CD8-positive, alpha-beta memory T cell (primary cell): ENCODE measurements around the gene IL32. TPM values are rescaled to one million over a fixed set of nuclear protein-coding genes. Genes with fewer than 3 reads are reported as not detected.
"Not testable (repeated sequence)": the region's sequence is repeated elsewhere in the genome, so short reads cannot be mapped to it uniquely, and the experiment has no call there.

ENCODE experiments used
- CTCF ChIA-PET: fragments of 350-600 bp; sonication (Branson Sonifier 250); formaldehyde crosslinking; loops from one replicate; lab custom pipeline; 2021; ENCODE audit warnings: antibody characterized with exemption; lab: Charles Lee
- POLR2A ChIA-PET: fragments of 350-600 bp; sonication (Branson Sonifier 250); formaldehyde crosslinking; loops from one replicate; lab custom pipeline; 2021; ENCODE audit warnings: antibody characterized with exemption; lab: Charles Lee
- DNase-seq, 5 donors: peaks; one replicate each; pipeline versions ENCODE4 v3.0.0 to v3.0.0-alpha.2; 2020 to 2022; ENCODE audit warnings: mixed read lengths in 1 of 5
- H3K27ac ChIP-seq: one replicate; pipeline ENCODE4 v1.7.0; 2013; ENCODE audit warnings: low read depth, mild to moderate bottlenecking, low read length, moderate library complexity
- H3K27me3 ChIP-seq: 2 replicates; pipeline ENCODE4 v1.7.0; 2013; ENCODE audit warnings: low read length, mild to moderate bottlenecking; ENCODE audit not compliant: insufficient read depth, poor library complexity, severe bottlenecking
- H3K36me3 ChIP-seq: 2 replicates; pipeline ENCODE4 v1.7.0; 2013; ENCODE audit warnings: mild to moderate bottlenecking, low read length, moderate library complexity; ENCODE audit not compliant: insufficient read depth
- H3K4me1 ChIP-seq: 2 replicates; pipeline ENCODE4 v1.7.0; 2013; ENCODE audit warnings: mild to moderate bottlenecking, low read length, moderate library complexity; ENCODE audit not compliant: insufficient read depth
- H3K4me3 ChIP-seq: 2 replicates; pipeline ENCODE4 v1.7.0; 2013; ENCODE audit warnings: mild to moderate bottlenecking, low read length
- H3K9me3 ChIP-seq: 2 replicates; pipeline ENCODE4 v1.7.0; 2013; ENCODE audit warnings: mild to moderate bottlenecking, low read length
- H3K27ac Mint-ChIP-seq, 8 donors: one replicate each; pipeline ENCODE4 v1.8.0; 2020 to 2021; ENCODE audit warnings: mixed read lengths in 8 of 8, mild to moderate bottlenecking in 6 of 8, inconsistent platforms in 3 of 8, moderate library complexity in 3 of 8
- H3K27me3 Mint-ChIP-seq, 2 donors: one replicate each; pipeline ENCODE4 v1.8.0; 2020 to 2021; ENCODE audit warnings: mixed read lengths in 2 of 2, mild to moderate bottlenecking in 1 of 2, moderate library complexity in 1 of 2
- H3K36me3 Mint-ChIP-seq, 3 donors: one replicate each; pipeline ENCODE4 v1.8.0; 2020 to 2021; ENCODE audit warnings: mixed read lengths in 3 of 3, inconsistent platforms in 1 of 3, mild to moderate bottlenecking in 1 of 3
- H3K4me1 Mint-ChIP-seq, 3 donors: one replicate each; pipeline ENCODE4 v1.8.0; 2020 to 2021; ENCODE audit warnings: mixed read lengths in 3 of 3, inconsistent platforms in 1 of 3, mild to moderate bottlenecking in 1 of 3
- H3K4me3 Mint-ChIP-seq, 7 donors: one replicate each; pipeline ENCODE4 v1.8.0; 2020 to 2021; ENCODE audit warnings: mixed read lengths in 7 of 7, mild to moderate bottlenecking in 6 of 7, moderate library complexity in 4 of 7, inconsistent platforms in 2 of 7
- H3K9me3 Mint-ChIP-seq, 5 donors: one replicate each; pipeline ENCODE4 v1.8.0; 2020 to 2022; ENCODE audit warnings: mixed read lengths in 5 of 5, mild to moderate bottlenecking in 3 of 5, moderate library complexity in 2 of 5, inconsistent platforms in 1 of 5
- polyA plus RNA-seq: library from polyadenylated mRNA; unstranded; fragments of 300-500 nt; fragmentation: Illumina TruSeq; gene quantifications from one replicate; pipeline ENCODE4 v1.2.3, GENCODE V29; 2021
- total RNA-seq, 2 experiments: library from RNA; stranded (reverse); gene quantifications; one replicate each; pipeline ENCODE4 v1.2.3, GENCODE V29; 2021

Gene IL32
- total and polyA plus RNA-seq, 3 experiments from 2014 or later = 975 to 3,843 (median 992) TPM

DNA sequence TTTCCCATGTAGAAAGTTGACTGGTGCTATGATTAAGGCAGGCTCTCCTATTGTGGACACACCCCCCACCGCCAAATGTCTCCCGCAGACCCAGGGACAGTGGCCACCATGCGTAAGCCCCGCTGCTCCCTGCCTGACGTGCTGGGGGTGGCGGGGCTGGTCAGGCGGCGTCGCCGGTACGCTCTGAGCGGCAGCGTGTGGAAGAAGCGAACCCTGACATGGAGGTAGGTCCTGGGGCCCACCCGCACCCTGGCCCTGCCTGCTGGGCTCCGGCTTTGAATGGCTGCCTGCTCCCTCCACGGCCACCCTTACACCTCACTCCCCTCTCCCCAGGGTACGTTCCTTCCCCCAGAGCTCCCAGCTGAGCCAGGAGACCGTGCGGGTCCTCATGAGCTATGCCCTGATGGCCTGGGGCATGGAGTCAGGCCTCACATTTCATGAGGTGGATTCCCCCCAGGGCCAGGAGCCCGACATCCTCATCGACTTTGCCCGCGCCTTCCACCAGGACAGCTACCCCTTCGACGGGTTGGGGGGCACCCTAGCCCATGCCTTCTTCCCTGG is 15.4 kb upstream of the IL32 start:
- Histone ChIP-seq H3K27ac (no peak overlapping the region), H3K27me3 (peaks cover 11% of the 10 kb centered on the region), H3K4me1 (peaks cover 25% of the 10 kb centered on the region), H3K36me3 (no peaks in the 10 kb centered on the region), H3K9me3 (no peaks in the 10 kb centered on the region), H3K4me3 (no peak overlapping the region)
- Mint-ChIP-seq H3K36me3 (peaks cover 0 to 15% (median 6%) of the 10 kb centered on the region in 3 donors), H3K4me1 (peaks cover 28 to 62% (median 48%) of the 10 kb centered on the region in 3 donors), H3K27ac (peak overlapping the region in 1 of 8 donors; percentile 31), H3K27me3 (peaks cover 3 to 8% of the 10 kb centered on the region in 2 donors), H3K9me3 (no peaks in the 10 kb centered on the region), H3K4me3 (peak overlapping the region in 1 of 7 donors; percentile 58)
- ChIA-PET POLR2A (interaction anchor here (1.0 to 2.7 kb wide), 4 partner anchors 9 to 81 kb away, joined by 3 to 9 read pairs (median 4); no protein-coding TSS in a partner anchor), CTCF (interaction anchor here (0.6 to 6.3 kb wide), 5 partner anchors 9 to 79 kb away, joined by 3 to 94 read pairs (median 21); no protein-coding TSS in a partner anchor)
- DNase-seq = no peak

- no peak overlapping the region for H3K4me3 ChIP-seq
- no peaks in the 10 kb centered on the region for H3K9me3 ChIP-seq
- peaks cover 7% of the 10 kb centered on the region for H3K27me3 ChIP-seq
- peaks cover 29 to 62% (median 48%) of the 10 kb centered on the region in 3 donors for H3K4me1 Mint-ChIP-seq
- peak overlapping the region in 2 of 7 donors; percentile 8 to 58 for H3K4me3 Mint-ChIP-seq
- H3K27ac Mint-ChIP-seq = peak overlapping the region in 1 of 8 donors; percentile 31
- ChIA-PET POLR2A (interaction anchor here (1.2 kb wide), 1 partner anchor 8 kb away, joined by 4 read pairs; no protein-coding TSS in a partner anchor), CTCF (interaction anchor here (1.8 to 6.3 kb wide), 3 partner anchors 8 to 79 kb away, joined by 5 to 94 read pairs (median 31); no protein-coding TSS in a partner anchor)
- peaks cover 25% of the 10 kb centered on the region for H3K4me1 ChIP-seq
- no peaks in the 10 kb centered on the region for H3K9me3 Mint-ChIP-seq
- no peak overlapping the region for H3K27ac ChIP-seq
- peaks cover under 1 to 3% of the 10 kb centered on the region in 2 donors for H3K27me3 Mint-ChIP-seq
- H3K36me3 ChIP-seq = no peaks in the 10 kb centered on the region
- no peak for DNase-seq
- peaks cover 0 to 20% (median 6%) of the 10 kb centered on the region in 3 donors for H3K36me3 Mint-ChIP-seq
Observed at GRCh38 chr16:3050487-3050886, 15.0 kb upstream of the IL32 start.

DNA sequence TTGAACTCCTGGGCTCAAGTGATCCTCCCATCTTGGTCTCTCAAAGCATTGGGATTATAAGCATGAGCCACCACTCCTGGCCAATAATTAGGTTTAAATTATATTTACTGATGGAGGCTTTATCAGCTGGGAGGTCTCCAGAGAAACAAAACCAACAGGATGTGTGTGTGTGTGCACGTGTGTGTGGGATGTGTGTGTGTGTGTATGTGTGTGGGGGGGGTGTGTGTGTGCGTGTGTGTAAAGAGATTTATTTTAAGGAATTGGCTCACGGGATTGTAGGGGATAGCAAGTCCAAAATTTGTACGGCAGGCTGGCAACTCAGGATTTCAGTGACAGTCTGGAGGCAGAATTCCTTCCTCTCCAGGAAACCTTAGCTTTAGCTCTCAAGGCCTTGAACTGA is 14.4 kb upstream of the IL32 start:
- H3K27ac ChIP-seq = no peak overlapping the region
- H3K4me3 Mint-ChIP-seq = no peak overlapping the region
- H3K9me3 ChIP-seq = no peaks in the 10 kb centered on the region
- DNase-seq = no peak
- no peak overlapping the region for H3K4me3 ChIP-seq
- CTCF ChIA-PET = interaction anchor here (1.2 to 6.3 kb wide), 4 partner anchors 9 to 78 kb away, joined by 3 to 94 read pairs (median 4); no protein-coding TSS in a partner anchor
- peaks cover 32 to 64% (median 53%) of the 10 kb centered on the region in 3 donors for H3K4me1 Mint-ChIP-seq
- H3K4me1 ChIP-seq = peaks cover 25% of the 10 kb centered on the region
- peak overlapping the region in 1 of 8 donors; percentile 25 for H3K27ac Mint-ChIP-seq
- H3K27me3 ChIP-seq = peaks cover 7% of the 10 kb centered on the region
- POLR2A ChIA-PET = interaction anchor here (0.6 kb wide), 1 partner anchor 79 kb away, joined by 3 read pairs; no protein-coding TSS in a partner anchor
- no peaks in the 10 kb centered on the region for H3K36me3 ChIP-seq
- peaks cover 0 to 22% (median 6%) of the 10 kb centered on the region in 3 donors for H3K36me3 Mint-ChIP-seq
- peaks cover 0 to 2% of the 10 kb centered on the region in 2 donors for H3K27me3 Mint-ChIP-seq
- H3K9me3 Mint-ChIP-seq = no peaks in the 10 kb centered on the region

- Mint-ChIP-seq H3K4me3 (peak overlapping the region in 1 of 7 donors; percentile 32), H3K4me1 (peaks cover 32 to 67% (median 55%) of the 10 kb centered on the region in 3 donors), H3K27ac (peak overlapping the region in 3 of 8 donors; percentile 29 to 85 (median 52)), H3K9me3 (no peaks in the 10 kb centered on the region), H3K27me3 (peaks cover 0 to 2% of the 10 kb centered on the region in 2 donors), H3K36me3 (peaks cover 0 to 22% (median 6%) of the 10 kb centered on the region in 3 donors)
- Histone ChIP-seq H3K36me3 (no peaks in the 10 kb centered on the region), H3K9me3 (no peaks in the 10 kb centered on the region), H3K27ac (no peak overlapping the region), H3K4me3 (no peak overlapping the region), H3K27me3 (peaks cover 7% of the 10 kb centered on the region), H3K4me1 (peaks cover 23% of the 10 kb centered on the region)
- POLR2A ChIA-PET = interaction anchor here (0.6 kb wide), 2 partner anchors 10 to 78 kb away, joined by 3 to 6 read pairs; no protein-coding TSS in a partner anchor
- CTCF ChIA-PET = interaction anchor here (1.2 to 6.3 kb wide), 4 partner anchors 8 to 78 kb away, joined by 3 to 94 read pairs (median 4); no protein-coding TSS in a partner anchor
- no peak for DNase-seq
Observed at GRCh38 chr16:3051494-3051893, 13.9 kb upstream of the IL32 start.

DNA sequence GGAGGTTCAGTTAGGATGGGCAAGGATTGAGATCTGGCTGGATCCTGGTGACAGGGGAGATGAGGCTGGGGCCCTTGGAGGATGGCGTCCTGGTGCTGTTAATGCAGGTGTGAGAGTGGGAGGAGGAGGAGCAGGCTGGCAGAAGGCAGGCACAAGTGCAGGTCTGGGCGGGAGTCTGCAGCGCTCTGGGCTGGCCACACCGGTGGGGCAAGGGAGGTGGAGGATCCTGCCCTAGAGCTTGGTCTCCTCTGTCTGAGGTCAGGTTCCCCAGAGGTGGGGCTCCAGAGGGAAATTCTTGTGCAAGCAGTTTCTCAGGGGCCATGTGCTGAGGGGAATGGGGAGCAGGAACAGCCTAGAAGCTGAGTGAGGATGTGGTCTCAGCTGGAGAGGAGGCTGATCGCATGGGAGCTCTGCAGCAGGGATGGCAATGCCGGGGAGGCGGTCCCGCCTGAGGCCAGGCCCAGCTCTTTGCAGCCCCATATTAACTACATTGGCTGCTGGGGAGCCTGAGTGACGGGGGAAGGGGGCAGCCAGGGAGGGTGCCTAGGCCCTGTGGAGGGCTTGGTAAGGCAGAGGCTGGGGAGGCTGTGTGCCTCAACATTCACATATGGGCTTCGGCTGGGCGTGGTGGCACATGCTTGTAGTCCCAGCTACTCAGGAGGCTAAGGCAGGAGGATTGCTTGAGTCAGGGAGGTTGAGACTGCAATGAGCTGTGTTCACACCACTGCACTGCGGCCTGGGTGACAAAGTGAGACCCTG is 12.7 kb upstream of the IL32 start:
- peak overlapping the region in 2 of 8 donors; percentile 42 to 70 for H3K27ac Mint-ChIP-seq
- H3K27ac ChIP-seq, H3K9me3 Mint-ChIP-seq, POLR2A ChIA-PET, H3K9me3 ChIP-seq, H3K4me3 Mint-ChIP-seq, H3K27me3 Mint-ChIP-seq, DNase-seq, H3K36me3 ChIP-seq, H3K4me3 ChIP-seq, H3K27me3 ChIP-seq: not testable (repeated sequence)
- H3K4me1 Mint-ChIP-seq = peaks cover 40 to 72% (median 64%) of the 10 kb centered on the region in 3 donors
- H3K36me3 Mint-ChIP-seq = peaks cover 0 to 26% (median 6%) of the 10 kb centered on the region in 3 donors
- H3K4me1 ChIP-seq = peaks cover 27% of the 10 kb centered on the region
- CTCF ChIA-PET = interaction anchor here (6.3 kb wide), 1 partner anchor 21 kb away, joined by 94 read pairs; no protein-coding TSS in a partner anchor

GRCh38 chr16:3053330-3053710 is 12.1 kb upstream of the IL32 start:
- H3K9me3 Mint-ChIP-seq, CTCF ChIA-PET, DNase-seq, H3K4me3 Mint-ChIP-seq, H3K27me3 Mint-ChIP-seq, H3K9me3 ChIP-seq, POLR2A ChIA-PET, H3K27ac Mint-ChIP-seq, H3K27ac ChIP-seq, H3K27me3 ChIP-seq, H3K4me3 ChIP-seq, H3K36me3 ChIP-seq: not testable (repeated sequence)
- H3K4me1 ChIP-seq = peaks cover 29% of the 10 kb centered on the region
- Mint-ChIP-seq H3K4me1 (peaks cover 38 to 71% (median 61%) of the 10 kb centered on the region in 3 donors), H3K36me3 (peaks cover 0 to 26% (median 6%) of the 10 kb centered on the region in 3 donors)

GRCh38 chr16:3054965-3055733 is 10.3 kb upstream of the IL32 start:
- CTCF ChIA-PET = interaction anchor here (2.0 to 6.4 kb wide), 3 partner anchors 25 to 75 kb away, joined by 4 to 190 read pairs (median 82); partner anchors contain the start of gene ZNF213
- Mint-ChIP-seq H3K27me3 (no peaks in the 10 kb centered on the region), H3K27ac (peak overlapping the region; percentile 72 to 98 (median 90)), H3K4me1 (peaks cover 43 to 75% (median 58%) of the 10 kb centered on the region in 3 donors), H3K36me3 (peaks cover 0 to 33% (median 6%) of the 10 kb centered on the region in 3 donors), H3K4me3 (peak overlapping the region; percentile 55 to 81 (median 75)), H3K9me3 (no peaks in the 10 kb centered on the region)
- Histone ChIP-seq H3K27ac (no peak overlapping the region), H3K9me3 (no peaks in the 10 kb centered on the region), H3K4me1 (peaks cover 37% of the 10 kb centered on the region), H3K4me3 (no peak overlapping the region), H3K27me3 (no peaks in the 10 kb centered on the region), H3K36me3 (no peaks in the 10 kb centered on the region)
- DNase-seq = no peak
- POLR2A ChIA-PET = interaction anchor here (0.5 to 2.0 kb wide), 5 partner anchors 24 to 387 kb away, joined by 3 to 8 read pairs (median 4); partner anchors contain the start of gene ZNF213
